Fibroblast of skin of right quadriceps (primary cell): ENCODE data around the gene GPR82.

Experiments
- DNase-seq: peaks from one replicate; pipeline ENCODE4 v3.0.0-alpha.2; 2013

The GPR82 gene

GRCh38 chrX:41720125-41720779, 3.7 kb upstream of the GPR82 start:
- no peak for DNase-seq

DNA sequence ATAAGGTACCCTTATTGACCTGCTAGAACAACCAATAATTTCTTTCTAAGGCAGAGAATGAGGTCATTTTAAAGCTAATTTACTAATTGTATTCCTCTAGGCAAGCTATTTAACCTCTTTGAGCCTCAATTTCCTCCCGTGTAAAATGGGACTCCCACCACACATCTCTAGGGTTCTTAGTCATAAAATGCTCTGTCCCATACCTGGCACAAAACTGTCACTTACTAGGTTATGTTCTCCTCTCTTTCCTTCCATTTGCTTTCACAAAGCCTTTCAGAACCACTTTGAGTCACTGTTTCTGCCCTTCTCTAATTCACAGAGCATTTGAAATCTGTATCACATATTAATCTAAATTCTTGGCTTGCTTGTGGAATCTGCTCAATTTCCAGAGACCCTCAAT, 2.4 kb upstream of the GPR82 start:
- DNase-seq = no peak

- DNase-seq = no peak
Observed at GRCh38 chrX:41722214-41722613, 1.8 kb upstream of the GPR82 start.

DNA sequence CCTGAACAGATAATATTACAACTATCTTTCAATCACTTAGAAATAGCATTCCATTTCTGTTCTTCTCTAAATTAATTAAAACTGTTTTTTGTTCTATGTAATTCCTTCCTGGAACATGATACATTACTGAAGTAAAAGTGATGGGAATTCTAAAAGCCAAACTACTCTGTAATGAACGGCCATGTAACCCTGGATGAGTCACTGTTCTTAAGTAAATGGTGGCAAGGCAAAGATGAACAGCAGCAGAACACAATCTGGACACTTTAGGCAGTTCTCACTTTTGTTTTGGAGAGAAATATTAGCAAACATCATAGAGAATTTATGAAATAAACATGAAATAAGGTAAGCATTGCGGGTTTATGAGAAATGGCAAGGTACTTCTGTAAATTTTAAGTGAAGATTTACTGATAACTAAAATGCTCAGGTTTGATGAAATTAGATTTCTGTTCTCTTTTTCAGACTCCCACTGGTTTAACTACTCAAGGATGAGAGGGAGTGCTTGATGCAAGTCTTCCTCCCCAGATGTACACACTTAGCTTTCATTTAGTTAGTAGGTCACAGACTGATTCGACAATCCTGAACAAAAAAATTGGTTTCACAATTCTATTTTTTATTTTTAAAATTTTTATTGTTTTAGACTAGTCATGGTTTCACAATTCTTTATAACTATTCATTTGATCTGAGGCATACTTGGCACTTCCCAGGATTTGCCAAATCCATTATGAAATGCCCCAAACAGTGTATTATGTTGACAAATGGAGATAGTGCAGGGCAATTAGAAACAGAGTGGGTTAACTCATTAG, 964 bp upstream of the GPR82 start:
- DNase-seq = no peak

DNA sequence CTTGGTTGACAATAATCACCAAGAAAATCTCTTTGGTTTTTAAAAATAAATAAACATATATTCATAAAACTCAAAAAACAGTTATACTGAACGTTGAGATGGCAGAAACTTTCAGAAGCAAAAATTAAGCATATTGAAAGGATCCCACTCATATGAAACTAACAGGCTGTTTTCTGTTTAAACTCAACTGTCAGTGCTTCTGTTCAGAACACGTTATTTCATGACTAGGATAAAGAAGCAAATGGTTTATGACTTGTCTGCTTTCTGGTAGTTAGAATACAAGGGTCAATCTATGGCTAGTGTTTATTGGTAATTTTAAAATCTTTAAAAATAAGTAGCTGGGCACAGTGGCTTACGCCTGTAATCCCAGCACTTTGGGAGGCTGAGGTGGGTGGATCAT, 4.1 kb downstream of the GPR82 start:
- no peak for DNase-seq

DNA sequence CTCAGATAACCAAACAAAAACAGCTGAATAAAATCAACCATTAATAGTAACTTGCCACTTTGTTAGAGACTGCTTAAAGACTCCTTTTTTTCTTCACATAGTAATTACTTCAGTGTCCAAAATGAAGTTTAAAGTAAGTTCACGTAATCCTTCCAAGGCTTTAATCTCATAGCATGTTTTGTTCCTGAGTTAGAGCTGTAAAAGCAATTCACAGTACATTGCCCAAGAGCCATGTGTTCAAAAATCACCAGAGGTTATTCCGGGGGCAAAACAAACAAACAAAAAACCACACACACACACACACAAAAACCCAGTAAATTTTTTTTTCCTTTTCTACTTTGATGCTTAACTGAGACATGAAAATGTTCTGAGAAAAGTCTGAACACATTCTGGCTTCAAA, 6.1 kb downstream of the GPR82 start:
- DNase-seq = no peak

DNA sequence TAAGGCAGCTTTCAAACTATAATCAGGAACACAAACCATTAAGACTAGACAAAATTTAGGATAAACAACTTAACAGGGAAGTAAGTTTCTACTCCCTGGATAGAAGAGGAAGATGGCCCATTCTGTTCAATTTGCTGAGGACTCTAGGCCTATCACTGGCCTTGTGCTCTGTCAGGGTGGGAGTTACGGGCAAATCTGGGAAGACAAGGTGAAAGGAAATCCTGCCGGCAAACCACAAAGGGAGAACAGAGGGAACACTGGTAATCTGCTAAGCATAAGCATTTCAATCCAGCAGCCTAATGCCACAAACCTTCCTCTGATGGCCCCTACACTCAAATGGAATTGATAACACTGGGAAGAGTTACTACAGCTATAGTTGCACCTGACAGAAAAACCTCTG, 8.3 kb downstream of the GPR82 start:
- no peak for DNase-seq

- DNase-seq = no peak
Observed at GRCh38 chrX:41733939-41734338, 10.0 kb downstream of the GPR82 start.

DNA sequence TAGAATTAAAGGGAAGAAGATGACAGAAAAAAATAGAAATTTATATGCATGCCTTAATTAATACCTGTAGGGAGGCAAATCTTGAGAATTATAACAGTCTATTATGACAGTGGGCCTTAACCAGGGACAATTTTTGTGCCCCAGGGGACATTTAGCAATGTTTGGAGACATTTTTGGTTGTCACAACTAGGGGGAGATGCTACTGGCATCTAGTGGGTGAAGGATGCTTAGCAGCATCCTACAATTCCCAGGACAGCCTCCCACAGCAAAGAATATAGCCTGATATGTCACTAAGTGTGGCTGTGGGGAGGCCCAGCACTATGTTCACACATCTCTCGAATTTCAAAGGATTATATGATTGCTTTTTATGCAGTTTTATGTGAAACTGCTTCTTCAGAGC, 10.5 kb downstream of the GPR82 start:
- DNase-seq = peak; percentile 4

DNA sequence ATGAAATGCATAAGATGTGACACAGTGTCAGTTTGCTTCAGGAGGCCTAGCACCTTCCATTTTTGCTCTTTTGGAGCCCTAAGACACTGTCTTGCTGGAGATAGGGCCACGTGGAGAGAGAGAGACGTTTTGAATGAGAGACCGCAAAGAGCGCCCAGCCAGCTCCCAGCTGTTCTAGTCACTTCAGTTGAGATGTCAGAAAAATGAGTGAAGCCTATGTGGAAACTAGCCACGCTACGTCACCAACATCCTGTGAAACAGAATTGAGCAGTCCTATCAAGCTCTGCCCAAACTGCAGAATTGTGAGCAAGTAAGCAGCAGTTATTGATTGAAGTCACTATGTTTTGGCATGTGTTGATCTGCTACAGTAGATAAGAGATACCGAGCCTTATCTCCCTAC, 13.1 kb downstream of the GPR82 start:
- no peak for DNase-seq

DNA sequence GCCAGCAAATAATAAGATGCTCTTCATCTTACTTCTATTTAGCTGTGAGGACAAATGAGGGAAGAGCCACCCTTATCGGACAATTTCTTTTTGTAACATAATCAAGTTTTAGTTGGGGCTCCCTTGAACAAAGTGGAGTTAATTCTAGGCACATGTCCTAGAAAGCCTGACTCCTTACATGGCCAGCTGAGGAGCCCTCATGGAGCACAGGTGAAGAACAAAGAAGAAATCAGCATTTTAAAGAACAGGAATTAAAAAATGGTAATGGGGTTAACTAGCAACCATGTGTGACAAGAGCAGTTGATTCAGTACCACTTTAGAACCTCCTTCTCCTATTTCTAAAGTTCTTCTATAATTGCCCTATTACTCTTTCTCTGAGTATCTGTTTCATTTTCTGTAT, 15.9 kb downstream of the GPR82 start:
- no peak for DNase-seq

GRCh38 chrX:41750716-41751115, 26.7 kb downstream of the GPR82 start:
- DNase-seq = no peak

- DNase-seq = no peak
Observed at GRCh38 chrX:41758401-41758800, 34.4 kb downstream of the GPR82 start.

DNA sequence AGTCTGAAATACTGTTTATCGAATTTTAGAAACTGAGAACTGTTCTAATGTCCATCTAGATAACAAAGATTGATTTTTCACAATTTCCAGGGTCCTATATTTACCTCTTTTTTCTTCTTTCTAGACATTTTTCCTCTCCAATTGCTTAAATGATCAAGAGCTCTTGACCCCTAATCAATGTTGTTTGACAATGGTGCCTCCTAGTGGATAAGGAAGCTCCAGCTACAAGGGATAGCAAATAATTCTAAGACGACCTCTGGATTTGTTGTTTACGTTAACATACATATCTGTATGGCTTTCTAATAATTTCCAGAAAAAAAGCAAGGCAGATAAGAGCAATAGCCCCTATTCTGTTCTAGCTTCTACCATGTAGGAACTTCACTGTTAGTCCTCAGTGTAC, 35.8 kb downstream of the GPR82 start:
- peak; percentile 9 for DNase-seq

DNA sequence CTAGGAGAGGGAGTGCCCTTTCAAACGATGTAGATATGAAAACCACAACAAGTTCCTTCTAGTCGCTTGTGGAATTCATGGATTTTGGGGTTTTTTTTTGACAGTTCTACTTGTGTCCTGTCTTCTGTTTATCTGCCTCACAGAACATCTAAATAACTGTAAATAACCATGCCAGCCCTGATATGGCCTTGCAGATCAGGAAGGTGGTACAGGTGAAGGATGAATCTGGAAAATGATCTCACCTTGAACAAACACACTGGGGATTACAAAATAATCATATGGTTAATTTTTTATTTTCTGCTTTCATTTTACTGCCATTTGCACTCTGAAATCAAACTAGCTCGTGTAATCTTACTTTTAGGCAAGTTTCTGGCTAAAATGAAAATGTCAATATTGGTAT, 37.2 kb downstream of the GPR82 start:
- no peak for DNase-seq

- DNase-seq = no peak
Observed at GRCh38 chrX:41761702-41762101, 37.7 kb downstream of the GPR82 start.

- DNase-seq = peak; percentile 69
Observed at GRCh38 chrX:41779030-41779564, 55.1 kb downstream of the GPR82 start.
